Activated CD8-positive, alpha-beta memory T cell treated with anti-CD3 and anti-CD28 coated beads, Interleukin-2, amount 50 U/mL, for 1 hour (primary cell): ENCODE measurements around the gene ADD3.
"Not testable (repeated sequence)": the region's sequence is repeated elsewhere in the genome, so short reads cannot be mapped to it uniquely, and the experiment has no call there.

Source experiments
- DNase-seq: peaks from one replicate; pipeline ENCODE4 v3.0.0-alpha.2; 2020; ENCODE audit errors: extremely low read depth

Gene ADD3

GRCh38 chr10:109975244-109976190 lies 32.3 kb upstream of the ADD3 start:
- DNase-seq: no peak

- no peak for DNase-seq
Measured at GRCh38 chr10:109976681-109977080, 31.1 kb upstream of the ADD3 start.

GRCh38 chr10:109977382-109977806 lies 30.4 kb upstream of the ADD3 start:
- DNase-seq: no peak

- DNase-seq: no peak
Measured at GRCh38 chr10:109978481-109978880, 29.3 kb upstream of the ADD3 start.

- no peak for DNase-seq
Measured at GRCh38 chr10:109979215-109979614, 28.6 kb upstream of the ADD3 start.

- no peak for DNase-seq
Measured at GRCh38 chr10:109981650-109982049, 26.1 kb upstream of the ADD3 start.

GRCh38 chr10:109982123-109982522 lies 25.7 kb upstream of the ADD3 start:
- DNase-seq: no peak

GRCh38 chr10:109982812-109983211 lies 25.0 kb upstream of the ADD3 start:
- no peak for DNase-seq

- no peak for DNase-seq
Measured at GRCh38 chr10:109984013-109984412, 23.8 kb upstream of the ADD3 start.

- not testable (repeated sequence) for DNase-seq
Measured at GRCh38 chr10:109985768-109986167, 22.0 kb upstream of the ADD3 start.

- DNase-seq: no peak
Measured at GRCh38 chr10:109987452-109988211, 20.2 kb upstream of the ADD3 start.

GRCh38 chr10:109988212-109988596 lies 19.6 kb upstream of the ADD3 start:
- DNase-seq: no peak

GRCh38 chr10:109991266-109991855 lies 16.4 kb upstream of the ADD3 start:
- DNase-seq: no peak

- no peak for DNase-seq
Measured at GRCh38 chr10:109992485-109992884, 15.3 kb upstream of the ADD3 start.

GRCh38 chr10:109993551-109994330 lies 14.0 kb upstream of the ADD3 start:
- no peak for DNase-seq

- DNase-seq: no peak
Measured at GRCh38 chr10:109994711-109995577, 12.8 kb upstream of the ADD3 start.

GRCh38 chr10:109995595-109995994 lies 12.2 kb upstream of the ADD3 start:
- DNase-seq: no peak

GRCh38 chr10:109996225-109996624 lies 11.6 kb upstream of the ADD3 start:
- DNase-seq: no peak

GRCh38 chr10:109996766-109997171 lies 11.0 kb upstream of the ADD3 start:
- no peak for DNase-seq

GRCh38 chr10:109997233-109997632 lies 10.6 kb upstream of the ADD3 start:
- no peak for DNase-seq

GRCh38 chr10:109998513-109998912 lies 9.3 kb upstream of the ADD3 start:
- DNase-seq: no peak
